SK-N-SH treated with all-trans-retinoic acid at 6 μM for 48 hours (cell line): ENCODE data around the gene ABO.

ENCODE experiments used
- BACH2 ChIP-seq: fragments of 250-450 bp; sonication (Bioruptor Pico); IDR thresholded peaks from 2 replicates; pipeline ENCODE4 v1.9.0; 2021; ENCODE audit warnings: mild to moderate bottlenecking, borderline replicate concordance
- CREB5 ChIP-seq: fragments of 250-450 bp; sonication (Bioruptor Pico); IDR thresholded peaks from 2 replicates; pipeline ENCODE4 v1.5.1; 2020; ENCODE audit warnings: low read depth, mild to moderate bottlenecking, moderate library complexity
- OSR1 ChIP-seq: fragments of 250-450 bp; sonication (Bioruptor Pico); IDR thresholded peaks from 2 replicates; pipeline ENCODE4 v1.8.0; 2022; ENCODE audit warnings: moderate library complexity, mild to moderate bottlenecking, inconsistent platforms
- ZFP3 ChIP-seq: fragments of 250-450 bp; sonication (Bioruptor Pico); IDR thresholded peaks from 2 replicates; pipeline ENCODE4 v1.5.0; 2020; ENCODE audit warnings: mild to moderate bottlenecking, moderate library complexity

- no peak for TF ChIP-seq BACH2 (CRISPR knock-in tag)
- TF ChIP-seq OSR1 (CRISPR knock-in tag) = no peak
- TF ChIP-seq ZFP3 (CRISPR knock-in tag) = no peak
- TF ChIP-seq CREB5 (CRISPR knock-in tag) = no peak
These were observed 5.4 kb upstream of the ABO start for GRCh38 chr9:133280392-133280791.
